PC-9 (cell line): Measurements from ENCODE around the gene TGFB1I1. TPM values are rescaled to one million over a fixed set of nuclear protein-coding genes. Genes with fewer than 3 reads are reported as not detected.

Experiments used
- BruUV-seq: library from RNA; stranded (reverse); fragments of 400-500 nt; replicated peaks from 2 replicates; lab custom pipeline; 2021; lab: Mats Ljungman, UMichigan
- CTCF ChIA-PET: fragments of 300-600 bp; sonication (Branson Sonifier 250); formaldehyde crosslinking; loops from one replicate; lab custom pipeline; 2022; ENCODE audit warnings: antibody characterized with exemption; lab: Charles Lee
- POLR2A ChIA-PET: fragments of 300-600 bp; sonication (Branson Sonifier 250); formaldehyde crosslinking; loops from one replicate; lab custom pipeline; 2022; ENCODE audit warnings: antibody characterized with exemption; ENCODE audit not compliant: unreplicated experiment; lab: Charles Lee
- DNase-seq, 2 experiments: peaks; one replicate each; pipeline versions ENCODE4 v3.0.0 to v3.0.0-alpha.2; 2015 to 2022; ENCODE audit warnings: mixed read lengths in 1 of 2
- H2AFZ ChIP-seq: fragments of 200-600 bp; sonication (generic); 2 replicates; pipeline ENCODE4 v1.8.1; 2017; ENCODE audit warnings: antibody characterized with exemption
- H3F3A ChIP-seq: fragments of 200-600 bp; sonication (generic); 2 replicates; pipeline ENCODE4 v1.8.1; 2017; ENCODE audit warnings: antibody characterized with exemption, mild to moderate bottlenecking, low read depth; ENCODE audit not compliant: insufficient read depth
- H3K27ac ChIP-seq: fragments of 200-600 bp; sonication (generic); 2 replicates; pipeline ENCODE4 v1.6.1; 2016; ENCODE audit warnings: mixed run types
- H3K27me3 ChIP-seq: fragments of 200-600 bp; sonication (generic); 2 replicates; pipeline ENCODE4 v1.6.1; 2016; ENCODE audit warnings: low read depth, mixed run types; ENCODE audit not compliant: insufficient read depth
- H3K36me3 ChIP-seq: fragments of 200-600 bp; sonication (generic); 2 replicates; pipeline ENCODE4 v1.6.1; 2016; ENCODE audit warnings: low read depth, mixed run types
- H3K4me1 ChIP-seq: fragments of 200-600 bp; sonication (generic); replicated peaks from 2 replicates; pipeline ENCODE4 v1.6.1; 2016; ENCODE audit warnings: mixed run types; ENCODE audit not compliant: insufficient read depth
- H3K4me2 ChIP-seq: fragments of 200-600 bp; sonication (generic); 2 replicates; pipeline ENCODE4 v1.6.1; 2017; ENCODE audit warnings: mixed run types
- H3K4me3 ChIP-seq: fragments of 200-600 bp; sonication (generic); 2 replicates; pipeline ENCODE4 v1.6.1; 2016; ENCODE audit warnings: mixed run types
- H3K79me2 ChIP-seq: fragments of 200-600 bp; sonication (generic); 2 replicates; pipeline ENCODE4 v1.6.1; 2017; ENCODE audit warnings: low read depth, mixed run types
- H3K9me2 ChIP-seq: fragments of 200-600 bp; sonication (generic); 2 replicates; pipeline ENCODE4 v1.8.1; 2017; ENCODE audit warnings: mild to moderate bottlenecking; ENCODE audit not compliant: insufficient read depth
- H3K9me3 ChIP-seq: fragments of 200-600 bp; sonication (generic); 2 replicates; pipeline ENCODE4 v1.8.1; 2016; ENCODE audit warnings: low read depth; ENCODE audit not compliant: insufficient read depth
- H4K20me1 ChIP-seq: fragments of 200-600 bp; sonication (generic); 2 replicates; pipeline ENCODE4 v1.8.1; 2017; ENCODE audit not compliant: insufficient read depth
- EZH2 ChIP-seq: fragments of 200-600 bp; sonication (generic); IDR thresholded peaks from 2 replicates; pipeline ENCODE4 v1.8.0; 2017; ENCODE audit warnings: antibody characterized with exemption, low read depth
- intact Hi-C: fragments of 100-400 bp; cut with micrococcal nuclease; formaldehyde crosslinking; loops from one replicate; pipeline ENCODE4 v1.10.0; 2022; ENCODE audit not compliant: unreplicated experiment
- total RNA-seq: library from RNA; stranded (reverse); gene quantifications from 2 replicates; pipeline ENCODE4 v1.2.3, GENCODE V29; 2021
- TF ChIP-seq, protein P1 (sequence below): fragments of 200-600 bp; sonication (generic); conservative IDR thresholded peaks from 2 replicates; pipeline ENCODE4 v1.6.1; 2017; ENCODE audit warnings: mixed run types, antibody characterized with exemption, mild to moderate bottlenecking, moderate library complexity

TGFB1I1 gene
- total RNA-seq, 1 experiment from 2014 or later = 9.0 TPM

GRCh38 chr16:31471241-31471874 is 594 bp upstream of the TGFB1I1 start:
- H3K4me1 ChIP-seq = peaks cover 12% of the 10 kb centered on the region; the same call in 1 of the 2 replicates
- H3K27ac ChIP-seq = no peak overlapping the region
- peak overlapping the region; percentile 60; the same call in 1 of the 2 replicates for H3K4me3 ChIP-seq
- ChIA-PET POLR2A (interaction anchor here (0.6 to 0.7 kb wide), 2 partner anchors 13 to 531 kb away, joined by 3 to 9 read pairs; no protein-coding TSS in a partner anchor), CTCF (interaction anchor here (0.7 to 1.9 kb wide), 2 partner anchors 11 to 29 kb away, joined by 3 to 10 read pairs; no protein-coding TSS in a partner anchor)
- no peaks in the 10 kb centered on the region; the same call in 1 of the 2 replicates for H4K20me1 ChIP-seq
- no TSS peak for BruUV-seq
- H3K27me3 ChIP-seq = no peaks in the 10 kb centered on the region
- H3K9me3 ChIP-seq = no peaks in the 10 kb centered on the region
- no peak for TF ChIP-seq EZH2
- TF ChIP-seq, protein P1, sequence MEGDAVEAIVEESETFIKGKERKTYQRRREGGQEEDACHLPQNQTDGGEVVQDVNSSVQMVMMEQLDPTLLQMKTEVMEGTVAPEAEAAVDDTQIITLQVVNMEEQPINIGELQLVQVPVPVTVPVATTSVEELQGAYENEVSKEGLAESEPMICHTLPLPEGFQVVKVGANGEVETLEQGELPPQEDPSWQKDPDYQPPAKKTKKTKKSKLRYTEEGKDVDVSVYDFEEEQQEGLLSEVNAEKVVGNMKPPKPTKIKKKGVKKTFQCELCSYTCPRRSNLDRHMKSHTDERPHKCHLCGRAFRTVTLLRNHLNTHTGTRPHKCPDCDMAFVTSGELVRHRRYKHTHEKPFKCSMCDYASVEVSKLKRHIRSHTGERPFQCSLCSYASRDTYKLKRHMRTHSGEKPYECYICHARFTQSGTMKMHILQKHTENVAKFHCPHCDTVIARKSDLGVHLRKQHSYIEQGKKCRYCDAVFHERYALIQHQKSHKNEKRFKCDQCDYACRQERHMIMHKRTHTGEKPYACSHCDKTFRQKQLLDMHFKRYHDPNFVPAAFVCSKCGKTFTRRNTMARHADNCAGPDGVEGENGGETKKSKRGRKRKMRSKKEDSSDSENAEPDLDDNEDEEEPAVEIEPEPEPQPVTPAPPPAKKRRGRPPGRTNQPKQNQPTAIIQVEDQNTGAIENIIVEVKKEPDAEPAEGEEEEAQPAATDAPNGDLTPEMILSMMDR = no peak
- DNase-seq = no peak
- peaks cover 21% of the 10 kb centered on the region; the same call in 1 of the 2 replicates for H3F3A ChIP-seq
- peak overlapping the region; percentile 66; the same call in 1 of the 2 replicates for H2AFZ ChIP-seq
- H3K9me2 ChIP-seq = no peaks in the 10 kb centered on the region
- no peaks in the 10 kb centered on the region for H3K36me3 ChIP-seq
- intact Hi-C loops = loop anchor here (5.0 kb wide), 1 partner anchor 226 kb away; no protein-coding TSS in a partner anchor
- peak overlapping the region; percentile 96 for H3K4me2 ChIP-seq
- no peaks in the 10 kb centered on the region for H3K79me2 ChIP-seq

GRCh38 chr16:31472709-31473203 is 804 bp downstream of the TGFB1I1 start:
- H3F3A ChIP-seq = peaks cover 27% of the 10 kb centered on the region; the same call in 1 of the 2 replicates
- peak overlapping the region; percentile 83; the same call in 1 of the 2 replicates for H2AFZ ChIP-seq
- no peaks in the 10 kb centered on the region for H3K27me3 ChIP-seq
- no peaks in the 10 kb centered on the region for H3K79me2 ChIP-seq
- TF ChIP-seq, protein P1 = peak; percentile 71
- no peak for TF ChIP-seq EZH2
- H4K20me1 ChIP-seq = no peaks in the 10 kb centered on the region; the same call in 1 of the 2 replicates
- peak; percentile 62 to 95 for DNase-seq
- H3K27ac ChIP-seq = no peak overlapping the region
- H3K36me3 ChIP-seq = no peaks in the 10 kb centered on the region
- H3K4me2 ChIP-seq = peak overlapping the region; percentile 96
- no TSS peak for BruUV-seq
- peaks cover 13% of the 10 kb centered on the region; the same call in 1 of the 2 replicates for H3K4me1 ChIP-seq
- ChIA-PET POLR2A (interaction anchor here (0.6 kb wide), 1 partner anchor 12 kb away, joined by 5 read pairs; no protein-coding TSS in a partner anchor), CTCF (interaction anchor here (0.5 to 1.9 kb wide), 3 partner anchors 12 to 991 kb away, joined by 3 to 10 read pairs (median 5); no protein-coding TSS in a partner anchor)
- peak overlapping the region; percentile 60; the same call in 1 of the 2 replicates for H3K4me3 ChIP-seq
- intact Hi-C loops = loop anchor here (5.0 kb wide), 1 partner anchor 225 kb away; no protein-coding TSS in a partner anchor
- H3K9me3 ChIP-seq = no peaks in the 10 kb centered on the region
- H3K9me2 ChIP-seq = no peaks in the 10 kb centered on the region

DNA sequence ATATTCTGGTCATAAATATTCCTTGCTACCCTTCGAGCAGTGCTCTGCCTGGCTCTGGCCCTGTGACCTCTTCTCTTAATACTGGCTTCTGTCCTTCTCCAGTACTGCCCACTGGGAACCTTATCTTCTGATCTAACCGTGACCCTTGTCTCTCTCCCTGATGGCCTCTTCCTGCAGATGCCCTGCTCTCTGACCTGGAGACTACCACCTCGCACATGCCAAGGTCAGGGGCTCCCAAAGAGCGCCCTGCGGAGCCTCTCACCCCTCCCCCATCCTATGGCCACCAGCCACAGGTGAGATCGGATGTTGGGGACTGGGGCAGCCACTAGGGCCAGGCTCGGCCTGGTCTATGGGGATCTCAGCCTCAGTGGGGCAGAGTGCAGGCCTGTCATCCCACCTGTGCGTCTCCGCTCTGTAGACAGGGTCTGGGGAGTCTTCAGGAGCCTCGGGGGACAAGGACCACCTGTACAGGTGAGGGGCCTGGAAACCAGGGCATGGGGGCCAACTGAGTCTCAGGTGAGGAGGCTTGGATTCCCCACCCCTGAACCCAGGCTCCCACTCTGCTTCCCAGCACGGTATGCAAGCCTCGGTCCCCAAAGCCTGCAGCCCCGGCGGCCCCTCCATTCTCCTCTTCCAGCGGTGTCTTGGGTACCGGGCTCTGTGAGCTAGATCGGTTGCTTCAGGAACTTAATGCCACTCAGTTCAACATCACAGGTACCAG is 1.5 kb downstream of the TGFB1I1 start:
- Histone ChIP-seq H3K9me2 (no peaks in the 10 kb centered on the region), H3F3A (peaks cover 34% of the 10 kb centered on the region), H3K36me3 (no peaks in the 10 kb centered on the region), H3K4me3 (no peak overlapping the region), H3K27ac (no peak overlapping the region), H3K4me2 (no peak overlapping the region), H3K27me3 (no peaks in the 10 kb centered on the region), H4K20me1 (no peaks in the 10 kb centered on the region), H3K4me1 (peaks cover 18% of the 10 kb centered on the region), H3K79me2 (no peaks in the 10 kb centered on the region), H2AFZ (no peak overlapping the region), H3K9me3 (no peaks in the 10 kb centered on the region)
- ChIA-PET CTCF (interaction anchor here (0.5 to 1.9 kb wide), 3 partner anchors 13 to 990 kb away, joined by 3 to 10 read pairs (median 5); no protein-coding TSS in a partner anchor), POLR2A (interaction anchor here (0.6 kb wide), 1 partner anchor 13 kb away, joined by 5 read pairs; no protein-coding TSS in a partner anchor)
- DNase-seq = no peak
- no TSS peak for BruUV-seq
- TF ChIP-seq, protein P1 = no peak
- TF ChIP-seq EZH2 = no peak
- intact Hi-C loops = loop anchor here (5.0 kb wide), 1 partner anchor 224 kb away; no protein-coding TSS in a partner anchor
